GM23338 (cell line): ENCODE data around the gene OR1I1. TPM values are rescaled to one million over a fixed set of nuclear protein-coding genes. Genes with fewer than 3 reads are reported as not detected.
A peak's percentile ranks its signal among the peaks of the same experiment; 100 is the strongest.

ENCODE experiments used
- ATAC-seq: fragments of 200-7000 bp; cut with Tn5 transposase; 3 replicates; pipeline ENCODE4 v1.9.1; 2020
- DNase-seq: peaks from one replicate; pipeline ENCODE4 v3.0.0-alpha.2; 2015; ENCODE audit warnings: low spot score
- H2AFZ ChIP-seq: fragments of 200-600 bp; sonication (generic); 2 replicates; pipeline ENCODE4 v1.8.0; 2016; ENCODE audit warnings: antibody characterized with exemption, mild to moderate bottlenecking, moderate library complexity
- H3F3A ChIP-seq: fragments of 200-600 bp; sonication (generic); replicated peaks from 2 replicates; pipeline ENCODE4 v1.8.0; 2017; ENCODE audit warnings: antibody characterized with exemption, mixed run types, low read depth
- H3K27ac ChIP-seq: fragments of 200-600 bp; sonication (generic); 2 replicates; pipeline ENCODE4 v1.6.1; 2016; ENCODE audit warnings: low read depth
- H3K27me3 ChIP-seq: fragments of 200-600 bp; sonication (generic); 2 replicates; pipeline ENCODE4 v1.8.0; 2016; ENCODE audit warnings: mild to moderate bottlenecking, mixed run types, moderate library complexity; ENCODE audit not compliant: insufficient read depth
- H3K36me3 ChIP-seq: fragments of 200-600 bp; sonication (generic); 2 replicates; pipeline ENCODE4 v1.8.0; 2016; ENCODE audit warnings: mild to moderate bottlenecking; ENCODE audit not compliant: insufficient read depth
- H3K4me1 ChIP-seq: fragments of 200-600 bp; sonication (generic); 2 replicates; pipeline ENCODE4 v1.8.0; 2016; ENCODE audit warnings: mild to moderate bottlenecking, moderate library complexity; ENCODE audit not compliant: insufficient read depth
- H3K4me2 ChIP-seq: fragments of 200-600 bp; sonication (generic); 2 replicates; pipeline ENCODE4 v1.7.1; 2017; ENCODE audit warnings: mixed run types
- H3K4me3 ChIP-seq: fragments of 200-600 bp; sonication (generic); 2 replicates; pipeline ENCODE4 v1.6.1; 2016; ENCODE audit warnings: mixed run types
- H3K79me2 ChIP-seq: fragments of 200-600 bp; sonication (generic); replicated peaks from 2 replicates; pipeline ENCODE4 v1.8.0; 2017; ENCODE audit warnings: mild to moderate bottlenecking; ENCODE audit not compliant: insufficient read depth
- H3K9me2 ChIP-seq: fragments of 200-600 bp; sonication (generic); 2 replicates; pipeline ENCODE4 v1.8.0; 2017; ENCODE audit not compliant: insufficient read depth
- H4K20me1 ChIP-seq: fragments of 200-600 bp; sonication (generic); replicated peaks from 2 replicates; pipeline ENCODE4 v1.8.0; 2017; ENCODE audit warnings: mild to moderate bottlenecking; ENCODE audit not compliant: insufficient read depth
- H3K27ac Mint-ChIP-seq: 2 replicates; pipeline ENCODE4 v1.8.0; 2020; ENCODE audit warnings: inconsistent platforms, mild to moderate bottlenecking, moderate library complexity, mixed read lengths
- H3K27me3 Mint-ChIP-seq: 3 replicates; pipeline ENCODE4 v1.8.0; 2022; ENCODE audit warnings: low read depth, mild to moderate bottlenecking, moderate library complexity, mixed read lengths, inconsistent platforms; ENCODE audit not compliant: insufficient read depth, poor library complexity
- H3K36me3 Mint-ChIP-seq: 3 replicates; pipeline ENCODE4 v1.8.0; 2021; ENCODE audit warnings: low read depth, mild to moderate bottlenecking, inconsistent platforms, moderate library complexity, mixed read lengths
- H3K4me1 Mint-ChIP-seq: 3 replicates; pipeline ENCODE4 v1.8.0; 2020; ENCODE audit warnings: mild to moderate bottlenecking, inconsistent platforms, mixed read lengths
- H3K4me3 Mint-ChIP-seq: 3 replicates; pipeline ENCODE4 v1.8.0; 2021; ENCODE audit warnings: moderate library complexity, mild to moderate bottlenecking, inconsistent platforms, mixed read lengths
- H3K9me3 Mint-ChIP-seq: 3 replicates; pipeline ENCODE4 v1.8.0; 2020; ENCODE audit warnings: moderate library complexity, mild to moderate bottlenecking, inconsistent platforms, mixed read lengths
- CREB1 ChIP-seq: fragments of 250-450 bp; sonication (Bioruptor Pico); IDR thresholded peaks from 2 replicates; pipeline ENCODE4 v1.5.0; 2020; ENCODE audit warnings: low read depth, mild to moderate bottlenecking, moderate library complexity
- CTCF ChIP-seq, 2 experiments: fragments of 200-600 bp in 1 of 2; sonication (generic) in 1 of 2; conservative IDR thresholded peaks; 2 replicates each; pipeline versions ENCODE4 v1.5.1 to v1.6.1; 2016 to 2017; ENCODE audit warnings: antibody characterized with exemption in 2 of 2, low read depth in 2 of 2, mild to moderate bottlenecking in 2 of 2, moderate library complexity in 1 of 2
- POLR2AphosphoS5 ChIP-seq: IDR thresholded peaks from 2 replicates; pipeline ENCODE4 v1.6.1; 2016; ENCODE audit warnings: antibody characterized with exemption, low read depth
- REST ChIP-seq: IDR thresholded peaks from one replicate; pipeline ENCODE4 v1.6.1; 2018; ENCODE audit warnings: antibody characterized with exemption; ENCODE audit not compliant: unreplicated experiment
- ZNF114 ChIP-seq: fragments of 250-450 bp; sonication (Bioruptor Pico); IDR thresholded peaks from 2 replicates; pipeline ENCODE4 v1.5.0; 2020; ENCODE audit warnings: mild to moderate bottlenecking, moderate library complexity
- ZNF462 ChIP-seq: fragments of 250-450 bp; sonication (Bioruptor Pico); IDR thresholded peaks from 2 replicates; pipeline ENCODE4 v1.5.0; 2020; ENCODE audit warnings: mild to moderate bottlenecking, moderate library complexity
- polyA plus RNA-seq: library from polyadenylated mRNA; unstranded; fragments of >200 nt; fragmentation: Nextera tagmentation; extraction: Ambion mirVana; gene quantifications from 2 replicates; pipeline ENCODE4 v1.2.1, GENCODE V29; 2016
- total RNA-seq: library from RNA; depleted of rRNA; stranded (reverse); fragments of >200 nt; shearing (Covaris generic); gene quantifications from 2 replicates; pipeline ENCODE4 v1.2.3, GENCODE V29; 2014

Gene OR1I1
- total and polyA plus RNA-seq, 2 experiments from 2014 or later = not detected

GRCh38 chr19:15099017-15099582 is 17.1 kb downstream of the OR1I1 start:
- Histone ChIP-seq H2AFZ (no peak overlapping the region), H3K36me3 (no peaks in the 10 kb centered on the region), H3K4me3 (no peak overlapping the region), H3K4me2 (no peak overlapping the region), H4K20me1 (no peaks in the 10 kb centered on the region), H3K79me2 (no peaks in the 10 kb centered on the region), H3K9me2 (no peaks in the 10 kb centered on the region), H3K27ac (no peak overlapping the region), H3F3A (no peaks in the 10 kb centered on the region), H3K27me3 (no peaks in the 10 kb centered on the region), H3K4me1 (no peaks in the 10 kb centered on the region)
- Mint-ChIP-seq H3K4me1 (no peaks in the 10 kb centered on the region), H3K27ac (no peak overlapping the region), H3K36me3 (0 out of 3 replicates have a peak, but pooled peaks cover 2% of the 10 kb centered on the region), H3K4me3 (no peak overlapping the region), H3K9me3 (peaks cover 11% of the 10 kb centered on the region), H3K27me3 (peaks cover 8% of the 10 kb centered on the region)
- no peak for ATAC-seq
- DNase-seq = no peak
- TF ChIP-seq CTCF (conservative IDR thresholded peaks at IDR 0.05; ENCODE audit: low read depth in 2 of 2) (no peak), ZNF114 (CRISPR knock-in tag) (no peak)

GRCh38 chr19:15101479-15102082 is 19.6 kb downstream of the OR1I1 start:
- Mint-ChIP-seq H3K36me3 (0 out of 3 replicates have a peak, but pooled peaks cover 2% of the 10 kb centered on the region), H3K9me3 (peaks cover 11% of the 10 kb centered on the region), H3K4me3 (no peak overlapping the region), H3K27me3 (peaks cover 4% of the 10 kb centered on the region), H3K27ac (no peak overlapping the region), H3K4me1 (peaks cover 3% of the 10 kb centered on the region; the same call in 1 of the 3 replicates)
- Histone ChIP-seq H2AFZ (no peak overlapping the region), H4K20me1 (no peaks in the 10 kb centered on the region), H3K9me2 (0 out of 2 replicates have a peak, but pooled peaks cover 4% of the 10 kb centered on the region), H3K4me1 (peaks cover 3% of the 10 kb centered on the region; the same call in 1 of the 2 replicates), H3K36me3 (no peaks in the 10 kb centered on the region), H3K4me3 (no peak overlapping the region), H3K27me3 (no peaks in the 10 kb centered on the region), H3K79me2 (no peaks in the 10 kb centered on the region), H3K27ac (no peak overlapping the region), H3K4me2 (no peak overlapping the region), H3F3A (no peaks in the 10 kb centered on the region)
- DNase-seq = peak; percentile 82
- ATAC-seq = peak; percentile 91
- TF ChIP-seq ZNF114 (CRISPR knock-in tag) (no peak), REST (no peak), POLR2AphosphoS5 (no peak), CREB1 (CRISPR knock-in tag) (no peak), ZNF462 (CRISPR knock-in tag) (no peak)
